A673 (cell line): Measurements from ENCODE around the gene PRKCQ. TPM values are rescaled to one million over a fixed set of nuclear protein-coding genes. Genes with fewer than 3 reads are reported as not detected.

Experiments
- BruUV-seq: library from RNA; stranded (reverse); fragments of 400-500 nt; replicated peaks from 2 replicates; lab custom pipeline; 2021; lab: Mats Ljungman, UMichigan
- CTCF ChIA-PET: fragments of 300-600 bp; sonication (Branson Sonifier 250); formaldehyde crosslinking; loops from one replicate; lab custom pipeline; 2022; ENCODE audit warnings: antibody characterized with exemption; lab: Charles Lee
- POLR2A ChIA-PET: fragments of 300-600 bp; sonication (Branson Sonifier 250); formaldehyde crosslinking; loops from one replicate; lab custom pipeline; 2022; ENCODE audit warnings: antibody characterized with exemption; ENCODE audit not compliant: low non-redundant PET; lab: Charles Lee
- DNase-seq: peaks from one replicate; pipeline ENCODE4 v3.0.0-alpha.2; 2015; ENCODE audit warnings: low spot score
- H3K27ac ChIP-seq: fragments of 200-600 bp; sonication (generic); 2 replicates; pipeline ENCODE4 v1.5.1; 2016; ENCODE audit warnings: mixed run types, low read depth, mild to moderate bottlenecking, mixed read lengths, antibody characterized with exemption, low read length; ENCODE audit not compliant: poor library complexity, severe bottlenecking
- H3K27me3 ChIP-seq: fragments of 200-600 bp; sonication (generic); replicated peaks from 2 replicates; pipeline ENCODE4 v1.6.1; 2017; ENCODE audit warnings: mixed run types, low read depth, mild to moderate bottlenecking, mixed read lengths, antibody characterized with exemption, low read length; ENCODE audit not compliant: insufficient read depth, poor library complexity
- H3K36me3 ChIP-seq: fragments of 200-600 bp; sonication (generic); 2 replicates; pipeline ENCODE4 v1.6.1; 2016; ENCODE audit warnings: mixed run types, mild to moderate bottlenecking, mixed read lengths, antibody characterized with exemption, low read length; ENCODE audit not compliant: insufficient read depth, poor library complexity, severe bottlenecking
- H3K4me1 ChIP-seq: fragments of 200-600 bp; sonication (generic); 2 replicates; pipeline ENCODE4 v1.6.1; 2017; ENCODE audit warnings: mixed run types, mild to moderate bottlenecking, mixed read lengths, antibody characterized with exemption, low read length; ENCODE audit not compliant: insufficient read depth, poor library complexity, severe bottlenecking
- H3K4me3 ChIP-seq: fragments of 200-600 bp; sonication (generic); 2 replicates; pipeline ENCODE4 v1.5.1; 2016; ENCODE audit warnings: low read depth, mixed run types, mild to moderate bottlenecking, mixed read lengths, low read length; ENCODE audit not compliant: poor library complexity, severe bottlenecking
- H3K9me3 ChIP-seq: fragments of 200-600 bp; sonication (generic); 2 replicates; pipeline ENCODE4 v1.6.1; 2016; ENCODE audit warnings: mixed run types, low read depth, mild to moderate bottlenecking, mixed read lengths, antibody characterized with exemption, low read length; ENCODE audit not compliant: poor library complexity, severe bottlenecking
- EZH2 ChIP-seq: fragments of 200-600 bp; sonication (generic); IDR thresholded peaks from 2 replicates; pipeline ENCODE4 v1.6.1; 2017; ENCODE audit warnings: borderline replicate concordance, low read depth, mild to moderate bottlenecking, mixed read lengths, antibody characterized with exemption, low read length; ENCODE audit not compliant: poor library complexity, severe bottlenecking
- intact Hi-C: fragments of 100-400 bp; cut with micrococcal nuclease; formaldehyde crosslinking; loops from one replicate; pipeline ENCODE4 v1.10.0; 2022; ENCODE audit not compliant: unreplicated experiment
- total RNA-seq: library from RNA; stranded (reverse); gene quantifications from 2 replicates; pipeline ENCODE4 v1.2.3, GENCODE V29; 2021
- TF ChIP-seq, protein P1 (sequence below): fragments of 300-800, 200-600 bp; sonication (generic); conservative IDR thresholded peaks from 2 replicates; pipeline ENCODE4 v1.5.1; 2017; ENCODE audit warnings: low read depth, mild to moderate bottlenecking, antibody characterized with exemption, low read length, moderate library complexity, mixed read lengths

The PRKCQ gene
- total RNA-seq, 1 experiment from 2014 or later: not detected

DNA sequence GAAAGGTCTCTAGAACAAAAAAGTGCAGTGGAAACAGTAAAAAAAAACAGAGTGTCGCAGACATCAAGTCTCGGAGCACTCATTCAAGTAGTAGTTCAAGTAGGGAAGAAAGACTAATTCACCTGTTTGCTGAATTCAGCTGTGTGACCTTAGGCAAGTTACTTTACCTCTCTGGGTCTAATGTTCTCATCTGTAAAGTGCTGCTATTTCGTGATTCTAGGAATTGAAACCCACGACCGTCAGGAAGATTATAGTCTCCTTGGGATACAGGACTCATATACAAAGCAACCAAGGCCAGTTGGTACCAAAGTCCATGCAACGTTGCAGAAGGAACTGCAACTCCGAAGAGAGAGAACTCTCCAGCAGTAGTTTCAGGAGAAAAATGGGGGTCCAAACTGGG, 26.1 kb downstream of the PRKCQ start:
- no peak overlapping the region for H3K4me3 ChIP-seq
- CTCF ChIA-PET: no interaction called here
- no peaks in the 10 kb centered on the region for H3K4me1 ChIP-seq
- H3K27me3 ChIP-seq: peaks cover 83% of the 10 kb centered on the region
- intact Hi-C loops: no loop called here
- no TSS peak for BruUV-seq
- no peaks in the 10 kb centered on the region for H3K9me3 ChIP-seq
- H3K27ac ChIP-seq: no peak overlapping the region
- TF ChIP-seq, protein P1, sequence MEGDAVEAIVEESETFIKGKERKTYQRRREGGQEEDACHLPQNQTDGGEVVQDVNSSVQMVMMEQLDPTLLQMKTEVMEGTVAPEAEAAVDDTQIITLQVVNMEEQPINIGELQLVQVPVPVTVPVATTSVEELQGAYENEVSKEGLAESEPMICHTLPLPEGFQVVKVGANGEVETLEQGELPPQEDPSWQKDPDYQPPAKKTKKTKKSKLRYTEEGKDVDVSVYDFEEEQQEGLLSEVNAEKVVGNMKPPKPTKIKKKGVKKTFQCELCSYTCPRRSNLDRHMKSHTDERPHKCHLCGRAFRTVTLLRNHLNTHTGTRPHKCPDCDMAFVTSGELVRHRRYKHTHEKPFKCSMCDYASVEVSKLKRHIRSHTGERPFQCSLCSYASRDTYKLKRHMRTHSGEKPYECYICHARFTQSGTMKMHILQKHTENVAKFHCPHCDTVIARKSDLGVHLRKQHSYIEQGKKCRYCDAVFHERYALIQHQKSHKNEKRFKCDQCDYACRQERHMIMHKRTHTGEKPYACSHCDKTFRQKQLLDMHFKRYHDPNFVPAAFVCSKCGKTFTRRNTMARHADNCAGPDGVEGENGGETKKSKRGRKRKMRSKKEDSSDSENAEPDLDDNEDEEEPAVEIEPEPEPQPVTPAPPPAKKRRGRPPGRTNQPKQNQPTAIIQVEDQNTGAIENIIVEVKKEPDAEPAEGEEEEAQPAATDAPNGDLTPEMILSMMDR: no peak
- TF ChIP-seq EZH2: no peak
- no peaks in the 10 kb centered on the region for H3K36me3 ChIP-seq
- POLR2A ChIA-PET: no interaction called here
- DNase-seq: no peak

DNA sequence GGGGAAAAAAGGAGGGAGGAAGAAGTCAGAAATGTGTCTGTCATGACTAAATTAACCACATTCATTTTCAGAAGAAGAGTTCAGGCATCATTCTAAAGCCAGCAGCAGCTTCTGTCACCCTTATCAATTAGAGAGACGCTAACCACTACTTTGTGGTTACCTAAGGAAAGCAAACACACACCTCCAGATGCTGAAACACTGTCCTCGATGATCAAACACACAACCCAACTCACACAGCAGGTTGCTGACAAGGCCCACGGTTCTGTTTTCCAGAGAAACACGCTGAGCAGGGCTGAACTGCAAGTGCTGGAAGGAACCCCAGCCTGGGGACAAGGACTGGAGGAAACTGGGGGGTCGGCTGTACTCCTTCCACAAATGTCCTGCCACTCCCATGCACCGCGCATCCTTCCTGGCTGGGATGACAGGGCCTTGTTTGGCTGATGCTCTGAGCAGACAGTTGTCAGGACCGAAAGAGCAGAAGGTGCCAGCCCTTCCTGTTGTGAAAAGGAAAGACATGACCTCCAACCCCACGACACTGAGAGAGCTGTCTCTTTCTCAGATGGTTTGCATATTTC, 36.6 kb downstream of the PRKCQ start:
- Histone ChIP-seq H3K4me1 (no peaks in the 10 kb centered on the region), H3K27ac (no peak overlapping the region), H3K9me3 (no peaks in the 10 kb centered on the region), H3K36me3 (no peaks in the 10 kb centered on the region), H3K27me3 (peaks cover 76% of the 10 kb centered on the region), H3K4me3 (no peak overlapping the region)
- TF ChIP-seq, protein P1: no peak
- TF ChIP-seq EZH2: no peak
- ChIA-PET POLR2A (no interaction called here), CTCF (no interaction called here)
- intact Hi-C loops: no loop called here
- no peak for DNase-seq
- BruUV-seq: no TSS peak

DNA sequence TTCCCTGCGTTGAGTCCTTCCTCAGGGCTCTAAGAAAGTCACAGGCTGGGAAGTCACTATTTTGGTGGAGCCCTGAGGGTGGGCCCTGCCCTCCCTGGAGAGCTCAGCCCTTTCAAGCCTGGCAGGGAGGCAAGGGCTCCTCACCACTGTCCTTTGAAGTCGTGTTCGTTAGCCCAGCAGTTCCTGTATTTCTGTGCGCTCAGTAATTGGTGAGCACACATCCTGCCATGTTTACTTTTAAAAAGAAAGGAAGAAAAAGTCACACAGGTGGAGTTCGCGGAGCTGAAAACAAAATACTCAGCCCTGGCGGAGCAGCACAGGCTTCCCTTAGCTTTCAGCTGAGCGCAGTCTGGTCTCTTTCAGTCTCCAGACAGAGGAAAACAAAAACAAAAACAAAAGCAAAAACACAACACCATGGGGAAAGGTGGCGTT, 37.1 kb downstream of the PRKCQ start:
- no peaks in the 10 kb centered on the region for H3K4me1 ChIP-seq
- peaks cover 81% of the 10 kb centered on the region for H3K27me3 ChIP-seq
- CTCF ChIA-PET: no interaction called here
- H3K9me3 ChIP-seq: no peaks in the 10 kb centered on the region
- POLR2A ChIA-PET: no interaction called here
- no peak for TF ChIP-seq EZH2
- TF ChIP-seq, protein P1: no peak
- H3K27ac ChIP-seq: no peak overlapping the region
- BruUV-seq: no TSS peak
- no peak for DNase-seq
- intact Hi-C loops: no loop called here
- no peak overlapping the region for H3K4me3 ChIP-seq
- no peaks in the 10 kb centered on the region for H3K36me3 ChIP-seq
